ENCODE data around the gene OR2V1.
"Not testable (repeated sequence)": the region's sequence is repeated elsewhere in the genome, so short reads cannot be mapped to it uniquely, and the experiment has no call there.

Gene OR2V1

GRCh38 chr5:181130832-181131496 is at the start of gene OR2V1:
Gene OR2V1 (minus strand): TSS chr5:181131169. CDS start chr5:181125304, 5,865 bp downstream.
- H3K4me3 ChIP-seq (ENCODE audit: low read depth, low read length) = no peak within 1 kb of the TSS
- no peak for DNase-seq (ENCODE audit: low read depth)
- no peak for TF ChIP-seq CTCF (IDR thresholded peaks at IDR 0.05; ENCODE audit: insufficient read depth, low read depth, low read length, missing control alignments)

DNA sequence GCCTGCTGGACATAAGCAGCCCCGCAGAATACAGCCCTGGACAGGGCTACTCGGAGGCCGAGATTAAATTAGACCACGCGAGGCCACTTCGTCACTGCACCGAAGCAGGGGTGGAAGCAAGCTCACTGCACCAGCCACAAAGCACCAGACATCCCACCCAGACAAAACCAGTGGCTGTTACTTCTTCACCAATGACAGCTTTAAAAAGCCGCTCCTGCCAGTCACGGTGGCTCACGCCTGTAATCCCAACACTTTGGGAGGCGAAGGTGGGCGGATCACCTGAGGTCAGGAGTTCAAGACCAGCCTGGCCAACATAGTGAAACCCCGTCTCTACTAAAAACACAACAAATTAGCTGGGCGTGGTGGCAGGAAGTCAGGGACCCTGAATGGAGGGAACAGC is 46.6 kb upstream of the OR2V1 start:
- H3K4me3 ChIP-seq (ENCODE audit: low read depth, low read length); DNase-seq (ENCODE audit: low read depth): not testable (repeated sequence)

- TF ChIP-seq CTCF (IDR thresholded peaks at IDR 0.05; ENCODE audit: insufficient read depth, low read depth, low read length, missing control alignments) = no peak
- H3K4me3 ChIP-seq (ENCODE audit: low read depth, low read length) = no peak overlapping the region
- DNase-seq (ENCODE audit: low read depth) = no peak
Measured at GRCh38 chr5:181176254-181176952, 45.4 kb upstream of the OR2V1 start.

- peak; percentile 88 for DNase-seq (ENCODE audit: low read depth)
- H3K4me3 ChIP-seq (ENCODE audit: low read depth, low read length) = peak overlapping the region; percentile 50
- no peak for TF ChIP-seq CTCF (IDR thresholded peaks at IDR 0.05; ENCODE audit: insufficient read depth, low read depth, low read length, missing control alignments)
Measured at GRCh38 chr5:181173420-181174342, 42.7 kb upstream of the OR2V1 start.

DNA sequence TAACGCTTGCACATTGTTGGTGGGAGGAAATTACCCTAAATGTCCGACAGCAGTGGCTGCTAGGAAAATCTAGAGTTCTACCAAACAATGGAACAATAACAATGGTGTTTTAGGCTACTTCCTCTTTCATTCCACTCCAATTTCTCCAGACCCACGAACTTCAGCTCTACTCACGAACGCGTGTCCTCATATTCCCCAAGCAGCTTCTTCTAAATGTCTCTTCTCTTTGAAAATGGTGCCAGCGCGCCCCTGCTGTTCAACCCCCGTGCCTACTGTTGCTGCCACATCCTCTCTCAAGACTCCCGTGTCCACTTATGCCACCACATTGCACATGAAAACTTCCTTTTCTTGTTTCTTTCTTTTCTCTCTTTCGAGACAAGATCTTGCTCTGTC is 42.1 kb upstream of the OR2V1 start:
- TF ChIP-seq CTCF (IDR thresholded peaks at IDR 0.05; ENCODE audit: insufficient read depth, low read depth, low read length, missing control alignments) = no peak
- DNase-seq (ENCODE audit: low read depth) = peak; percentile 68
- H3K4me3 ChIP-seq (ENCODE audit: low read depth, low read length) = peak overlapping the region; percentile 50

GRCh38 chr5:181171782-181172181 is 40.8 kb upstream of the OR2V1 start:
- H3K4me3 ChIP-seq (ENCODE audit: low read depth, low read length) = no peak overlapping the region
- DNase-seq (ENCODE audit: low read depth) = no peak

More at GRCh38 chr5:181171782-181172181, 40.8 kb upstream of the OR2V1 start:
- TF ChIP-seq CTCF (IDR thresholded peaks at IDR 0.05; ENCODE audit: insufficient read depth, low read depth, low read length, missing control alignments) = no peak

Data from GM12865 (cell line).